Activated T-cell treated with anti-CD3 and anti-CD28 coated beads, Interleukin-2, amount 50 U/mL, for 48 hours (primary cell): ENCODE measurements around the gene CREG1.
"Not testable (repeated sequence)": the region's sequence is repeated elsewhere in the genome, so short reads cannot be mapped to it uniquely, and the experiment has no call there.

Source experiments
- DNase-seq, 2 experiments: peaks; one replicate each; pipeline ENCODE4 v3.0.0-alpha.2; 2020

CREG1 gene

GRCh38 chr1:167553136-167554027 lies at the start of gene CREG1:
Gene CREG1 (minus strand): TSS chr1:167553762.
- peak; percentile 91 to 93 for DNase-seq

DNA sequence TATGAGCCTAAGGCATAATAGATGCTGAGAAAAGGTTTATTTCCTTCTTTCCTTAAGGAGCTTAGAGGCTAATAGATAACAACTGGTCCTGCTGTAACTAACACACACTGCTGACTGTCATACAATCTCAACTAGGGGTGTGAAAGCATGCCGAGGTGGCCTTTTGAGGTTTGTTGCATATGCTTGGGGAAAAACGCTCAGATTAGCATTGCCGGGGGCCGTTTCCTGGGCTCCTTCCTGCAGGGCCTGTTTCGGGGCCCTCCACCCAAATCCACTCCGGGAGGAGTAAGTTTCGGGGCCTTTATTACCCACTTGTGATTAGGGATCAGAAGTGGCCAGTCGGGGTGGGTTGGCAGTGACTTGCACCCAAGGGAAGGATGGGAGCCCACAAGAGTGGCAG lies 49.3 kb upstream of the CREG1 start:
- peak; percentile 26 to 28 for DNase-seq

DNA sequence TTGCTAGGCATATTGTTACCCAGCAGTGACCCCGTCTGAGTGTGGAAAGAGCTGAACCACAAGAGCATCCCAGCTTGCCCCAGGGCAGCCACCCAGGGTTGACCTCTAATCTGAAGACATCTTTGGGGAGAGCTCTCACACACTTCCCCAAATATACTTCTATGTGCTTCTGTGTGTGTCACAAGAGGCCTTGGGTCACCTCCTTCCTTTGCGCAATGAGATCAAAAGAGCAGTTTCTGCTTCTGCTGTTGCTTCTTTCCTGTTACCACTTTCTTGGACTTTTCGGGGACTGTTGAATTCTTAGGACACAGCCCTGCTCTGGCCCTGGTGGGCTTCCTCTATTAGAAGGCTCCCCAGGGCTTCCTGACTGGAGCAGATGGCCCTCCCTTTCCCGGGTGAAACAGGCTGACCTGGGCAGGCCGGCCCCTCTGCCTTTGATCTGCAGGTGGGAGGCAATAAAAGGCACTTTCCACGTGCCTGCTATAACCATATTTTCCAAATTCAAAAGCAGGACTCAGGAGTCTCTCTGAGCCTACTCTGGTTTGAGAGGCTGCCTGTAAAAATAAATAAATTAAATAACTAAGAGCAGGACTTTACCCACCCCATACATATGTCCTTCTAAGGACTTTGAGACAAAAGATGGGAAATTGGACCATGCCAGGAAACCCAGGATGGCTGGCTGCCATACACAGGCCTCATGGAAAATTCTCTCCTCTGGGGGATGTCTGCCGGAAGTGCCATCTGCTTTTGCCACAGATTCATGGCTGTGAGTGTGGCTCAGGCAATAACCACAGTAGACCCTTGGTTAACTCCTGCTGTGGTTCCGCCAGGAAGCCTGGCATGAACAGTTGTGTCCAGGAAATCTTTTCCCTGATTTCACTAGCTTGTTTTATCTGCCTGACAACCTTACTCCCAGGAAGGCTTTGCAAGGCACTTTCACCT lies 48.2 kb upstream of the CREG1 start:
- DNase-seq: peak; percentile 50 to 52

GRCh38 chr1:167599957-167600581 lies 46.5 kb upstream of the CREG1 start:
- DNase-seq: peak; percentile 49 to 56

GRCh38 chr1:167594822-167595221 lies 41.3 kb upstream of the CREG1 start:
- no peak for DNase-seq

GRCh38 chr1:167593860-167594259 lies 40.3 kb upstream of the CREG1 start:
- DNase-seq: no peak

DNA sequence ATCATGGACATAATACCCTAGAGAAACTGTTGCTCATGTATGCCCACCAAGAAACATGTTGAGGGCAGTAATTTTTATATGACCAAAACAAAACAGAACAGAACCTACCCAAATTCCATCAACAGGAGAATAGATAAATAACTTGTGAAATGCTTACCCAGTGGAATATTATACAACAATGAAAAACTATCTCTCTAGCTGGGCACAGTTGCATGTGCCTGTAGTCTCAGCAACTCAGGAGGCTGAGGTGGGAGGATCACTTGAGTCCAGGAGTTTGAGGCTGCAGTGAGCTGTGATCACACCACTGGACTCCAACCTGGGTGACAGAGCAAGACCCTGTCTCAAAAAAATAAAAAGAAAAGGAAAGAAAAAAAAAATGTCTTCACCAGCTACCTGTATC lies 38.9 kb upstream of the CREG1 start:
- DNase-seq: no peak

- no peak for DNase-seq
Observed at GRCh38 chr1:167588361-167588760, 34.8 kb upstream of the CREG1 start.

DNA sequence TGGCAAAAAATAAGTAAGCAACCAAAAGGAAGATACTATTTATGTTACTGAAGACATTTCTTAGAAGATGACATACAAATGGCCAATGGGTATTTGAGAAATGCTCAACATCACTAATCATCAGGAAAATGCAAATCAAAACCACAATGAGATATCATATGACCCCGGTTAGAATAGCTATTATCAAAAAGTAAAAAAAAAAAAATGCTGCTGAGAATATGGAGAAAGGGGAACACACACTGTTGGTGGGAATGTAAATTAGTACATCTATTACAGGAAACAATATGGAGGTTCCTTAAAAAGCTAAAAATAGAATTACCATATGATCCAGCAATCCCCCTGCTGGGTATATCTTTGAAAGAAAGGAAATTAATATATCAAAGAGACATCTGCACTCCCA lies 34.3 kb upstream of the CREG1 start:
- DNase-seq: no peak

GRCh38 chr1:167587342-167587741 lies 33.8 kb upstream of the CREG1 start:
- DNase-seq: no peak

DNA sequence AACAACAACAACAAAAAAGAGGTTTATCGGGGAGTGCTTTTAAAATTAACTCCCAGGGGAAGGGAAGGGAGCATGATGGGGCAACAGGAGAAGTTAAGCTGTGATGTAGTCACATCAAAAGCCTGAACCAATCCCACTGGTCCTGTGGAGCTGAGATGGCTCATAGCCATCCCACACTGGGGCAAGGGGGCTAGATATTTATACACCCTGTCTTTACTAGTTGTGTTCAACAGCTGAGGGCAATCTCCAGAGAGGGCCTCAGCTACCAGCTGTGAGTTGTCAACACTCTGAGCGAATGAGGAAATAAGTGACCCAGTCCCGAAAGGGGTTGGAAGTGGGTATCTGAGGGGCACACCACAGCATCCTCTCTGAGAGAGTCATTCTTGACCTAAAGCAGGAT lies 31.0 kb upstream of the CREG1 start:
- no peak for DNase-seq

- no peak for DNase-seq
Observed at GRCh38 chr1:167582722-167583121, 29.2 kb upstream of the CREG1 start.

DNA sequence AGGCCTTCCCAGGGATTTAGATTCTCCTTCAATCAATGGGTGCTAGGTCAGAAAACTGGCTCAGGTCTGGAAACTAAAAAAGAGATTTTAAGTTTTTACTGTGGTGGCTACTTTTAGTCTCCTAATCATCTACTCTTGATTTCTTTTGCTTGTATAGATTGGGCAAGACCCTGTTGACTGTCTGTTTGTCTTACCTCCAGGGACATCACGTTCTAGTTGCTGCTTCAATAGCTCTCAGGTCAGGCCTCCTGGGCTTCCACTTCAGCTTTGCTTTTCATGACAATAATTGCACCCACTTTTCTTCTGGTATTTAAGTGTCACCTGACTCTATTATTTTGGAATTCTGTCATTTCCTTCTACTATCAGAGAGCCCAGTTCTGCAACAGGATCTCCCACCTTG lies 28.5 kb upstream of the CREG1 start:
- no peak for DNase-seq

GRCh38 chr1:167579986-167580385 lies 26.4 kb upstream of the CREG1 start:
- no peak for DNase-seq

DNA sequence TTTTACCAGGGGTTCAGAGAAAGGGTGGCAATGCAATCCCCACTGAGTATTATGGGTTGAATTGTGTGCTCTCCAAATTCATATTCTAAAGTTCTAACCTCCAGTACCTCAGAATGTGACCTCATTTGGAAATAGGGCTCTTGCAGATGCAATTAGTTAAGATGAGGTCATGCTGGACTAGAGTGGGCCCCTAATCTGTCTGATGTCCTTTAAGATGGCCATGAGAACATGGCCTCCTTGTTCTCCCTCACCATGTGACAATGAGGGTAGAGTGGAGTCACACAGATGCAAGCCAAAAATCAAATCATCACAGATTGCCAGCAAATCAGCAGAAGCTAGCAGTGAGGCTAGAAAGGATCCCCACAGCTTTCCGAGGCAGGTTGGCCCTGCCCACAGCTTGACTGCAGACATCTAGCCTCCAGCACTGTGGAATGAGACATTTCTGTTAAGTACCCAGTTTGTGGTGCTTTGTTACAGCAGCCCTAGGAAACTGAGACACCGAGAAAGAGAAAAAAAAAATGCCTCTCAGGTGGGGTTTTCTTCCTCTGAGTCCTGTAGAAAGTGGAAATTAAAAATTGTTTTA lies 25.5 kb upstream of the CREG1 start:
- no peak for DNase-seq

GRCh38 chr1:167575649-167576048 lies 22.1 kb upstream of the CREG1 start:
- no peak for DNase-seq

DNA sequence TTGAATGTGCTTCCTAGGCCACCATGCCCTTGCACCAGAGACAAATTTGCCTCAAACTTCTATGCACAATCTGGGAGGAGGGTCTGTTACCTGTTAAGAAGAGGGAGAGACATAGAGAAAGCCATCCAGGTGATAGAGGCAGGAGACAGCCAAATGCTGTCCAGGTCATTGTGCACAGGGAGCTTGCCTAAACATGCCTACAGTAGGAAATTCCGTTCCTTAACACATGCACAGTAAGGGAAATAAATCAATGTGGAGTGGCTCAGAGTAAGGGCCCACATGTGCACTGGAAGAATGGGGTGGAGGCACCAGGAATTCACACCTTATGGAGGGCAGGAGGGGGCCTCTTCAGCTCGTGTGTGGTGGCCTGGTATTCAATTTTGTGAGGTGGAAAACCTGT lies 19.5 kb upstream of the CREG1 start:
- DNase-seq: no peak

- not testable (repeated sequence) for DNase-seq
Observed at GRCh38 chr1:167570712-167571111, 17.1 kb upstream of the CREG1 start.

- DNase-seq: no peak
Observed at GRCh38 chr1:167567663-167568062, 14.1 kb upstream of the CREG1 start.

- DNase-seq: no peak
Observed at GRCh38 chr1:167566766-167567165, 13.2 kb upstream of the CREG1 start.

DNA sequence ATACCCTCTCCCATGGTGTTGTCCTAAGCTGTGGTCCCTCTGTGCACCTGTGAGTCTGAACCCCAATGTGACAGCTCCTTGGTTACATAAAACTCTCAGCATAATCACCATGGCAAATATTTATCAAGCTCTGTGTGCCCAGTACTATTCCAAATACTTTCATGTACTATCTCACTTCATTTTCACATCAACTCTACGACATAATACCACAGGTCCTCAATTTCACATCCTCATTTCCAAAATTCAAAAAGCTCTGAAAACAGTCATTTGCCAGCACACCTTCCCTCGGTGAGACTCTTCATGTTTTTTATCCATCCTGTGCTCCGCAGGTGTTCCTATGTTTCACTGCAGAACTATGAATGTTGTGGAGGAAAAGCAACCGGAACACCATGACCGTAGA lies 12.4 kb upstream of the CREG1 start:
- no peak for DNase-seq

GRCh38 chr1:167564612-167565270 lies 11.2 kb upstream of the CREG1 start:
- DNase-seq: no peak
